Aorta (tissue), 5 donors: ENCODE data around the gene KIZ. TPM values are rescaled to one million over a fixed set of nuclear protein-coding genes. Genes with fewer than 3 reads are reported as not detected.

Experiments
- ATAC-seq: fragments of 200-7000 bp; cut with Tn5 transposase; one replicate; pipeline ENCODE4 v1.9.1; 2022; ENCODE audit warnings: moderate library complexity; ENCODE audit not compliant: low FRiP score
- DNase-seq, 2 donors: peaks; one replicate each; pipeline ENCODE4 v3.0.0-alpha.2; 2020
- H3K27ac ChIP-seq, 2 donors: one replicate each; pipeline ENCODE4 v1.5.1; 2013; ENCODE audit warnings: low read length in 2 of 2, mild to moderate bottlenecking in 2 of 2, moderate library complexity in 2 of 2, control low read depth in 1 of 2, inconsistent platforms in 1 of 2, low read depth in 1 of 2
- H3K27me3 ChIP-seq, 2 donors: one replicate each; pipeline ENCODE4 v1.6.1; 2013; ENCODE audit warnings: control low read depth in 1 of 2, low read length in 1 of 2, mild to moderate bottlenecking in 1 of 2, moderate library complexity in 1 of 2; ENCODE audit not compliant: insufficient read depth in 2 of 2, control insufficient read depth in 1 of 2
- H3K36me3 ChIP-seq, 2 donors: one replicate each; pipeline ENCODE4 v1.6.1; 2013; ENCODE audit warnings: control low read depth in 1 of 2, low read length in 1 of 2, mild to moderate bottlenecking in 1 of 2; ENCODE audit not compliant: insufficient read depth in 2 of 2, control insufficient read depth in 1 of 2
- H3K4me1 ChIP-seq, 2 donors: one replicate each; pipeline ENCODE4 v1.6.1; 2013; ENCODE audit warnings: low read length in 2 of 2, control low read depth in 1 of 2, mild to moderate bottlenecking in 1 of 2, moderate library complexity in 1 of 2; ENCODE audit not compliant: insufficient read depth in 2 of 2, control insufficient read depth in 1 of 2
- H3K4me3 ChIP-seq, 2 donors: one replicate each; pipeline ENCODE4 v1.5.1; 2013; ENCODE audit warnings: low read length in 2 of 2, control low read depth in 1 of 2, mild to moderate bottlenecking in 1 of 2
- H3K9me3 ChIP-seq: one replicate; pipeline ENCODE4 v1.6.1; 2013; ENCODE audit warnings: mild to moderate bottlenecking, low read length; ENCODE audit not compliant: control insufficient read depth
- WGBS, 2 donors: extraction: QIAGEN DNeasy Blood & Tissue Kit; methylation state at CpG; one replicate each; pipeline ENCODE4 v1.1.7; 2013; 5-methylcytosine and 5-hydroxymethylcytosine counted together
- intact Hi-C, 2 donors: fragments of 100-400 bp; cut with DNase I; formaldehyde crosslinking; loops; one replicate each; pipeline versions ENCODE4 v1.14.2 to v1.15.0; 2022
- polyA plus RNA-seq, 2 donors: library from polyadenylated mRNA; stranded (reverse); fragments of 200-250 nt; gene quantifications; one replicate each; pipeline ENCODE4 v1.2.3, GENCODE V29; 2013
- total RNA-seq, 2 donors: library from RNA; stranded (reverse); fragmentation: NEBNext Ultra II Directional; extraction: Animal tissue kit (Norgen Biotek cat#: 25700); gene quantifications; one replicate each; pipeline ENCODE4 v1.2.1, GENCODE V29; 2021
- donor health status: healthy with polysubstance abuse.
- donor health status: Bipolar disorder and iron deficiency.
- donor health status: DM: no; HTN: no; CAD: no.
- donor health status: DM: no; HTN: no; CAD: no.
- donor health status: DM: yes; HTN: yes; CAD: no.

The KIZ gene
- total and polyA plus RNA-seq, 4 donors, result 15.9 to 29.4 (median 22.3) TPM

DNA sequence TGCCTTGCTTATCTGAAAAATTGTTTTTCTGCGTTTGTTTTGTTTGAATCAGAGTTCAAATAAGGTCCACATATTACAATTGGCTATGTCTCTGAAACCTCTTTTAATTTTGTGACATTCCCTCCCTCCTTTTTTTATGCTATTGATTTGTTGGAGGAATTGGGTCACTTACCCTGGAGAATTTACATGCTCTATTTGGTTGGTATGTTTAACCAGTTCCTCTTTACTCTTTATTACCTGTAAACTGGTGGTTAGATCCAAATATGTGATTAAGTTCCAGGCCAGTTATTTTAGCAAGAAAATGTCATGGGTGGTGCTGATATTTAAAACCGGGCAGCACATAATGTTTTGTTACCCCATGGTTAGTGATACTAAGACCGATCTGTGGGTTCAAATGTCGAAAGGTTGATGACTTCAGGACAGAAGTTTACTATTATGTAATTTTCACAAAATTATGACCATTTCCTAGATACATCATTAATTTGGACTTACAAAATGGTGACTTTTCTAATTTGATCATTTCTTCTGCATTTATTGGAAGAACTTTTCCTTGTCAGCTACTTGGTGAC, 77.3 kb downstream of the KIZ start:
- Histone ChIP-seq H3K27me3 (no peaks in the 10 kb centered on the region), H3K9me3 (no peaks in the 10 kb centered on the region), H3K27ac (no peak overlapping the region), H3K4me3 (no peak overlapping the region), H3K4me1 (no peaks in the 10 kb centered on the region), H3K36me3 (peaks cover 0 to 6% of the 10 kb centered on the region in 2 donors)
- WGBS, 2 donors, result 89 to 92% methylated on average over 4 of the region's 4 CpGs
- intact Hi-C loops, result no loop called here
- ATAC-seq (no peak), DNase-seq (no peak)

DNA sequence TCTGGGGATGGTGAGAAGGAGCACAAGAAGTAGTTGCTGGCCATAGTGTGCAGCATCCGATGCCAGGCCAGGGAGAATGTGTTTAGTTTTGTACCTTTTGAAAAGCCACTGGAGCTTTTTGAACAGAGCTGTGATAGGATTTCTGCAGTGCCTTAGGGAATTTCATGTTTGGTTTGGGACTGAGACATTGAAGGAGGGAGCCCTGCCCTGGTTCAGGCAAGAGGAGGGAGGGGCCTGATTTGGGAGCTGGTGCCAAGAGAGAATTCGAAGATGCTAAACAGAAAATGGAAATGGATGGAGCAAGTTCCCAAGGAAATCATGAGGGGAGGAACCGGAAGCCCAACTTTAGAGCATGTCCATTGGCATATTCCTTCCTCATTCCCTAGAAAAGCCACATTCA, 80.7 kb downstream of the KIZ start:
- no peak for ATAC-seq
- intact Hi-C loops, result no loop called here
- DNase-seq, result no peak
- H3K27me3 ChIP-seq, result no peaks in the 10 kb centered on the region
- no peak overlapping the region for H3K4me3 ChIP-seq
- H3K9me3 ChIP-seq, result no peaks in the 10 kb centered on the region
- WGBS, 2 donors, result 50 to 63% methylated on average over 3 of the region's 3 CpGs
- H3K36me3 ChIP-seq, result peaks cover 0 to 6% of the 10 kb centered on the region in 2 donors
- no peak overlapping the region for H3K27ac ChIP-seq
- H3K4me1 ChIP-seq, result no peaks in the 10 kb centered on the region

DNA sequence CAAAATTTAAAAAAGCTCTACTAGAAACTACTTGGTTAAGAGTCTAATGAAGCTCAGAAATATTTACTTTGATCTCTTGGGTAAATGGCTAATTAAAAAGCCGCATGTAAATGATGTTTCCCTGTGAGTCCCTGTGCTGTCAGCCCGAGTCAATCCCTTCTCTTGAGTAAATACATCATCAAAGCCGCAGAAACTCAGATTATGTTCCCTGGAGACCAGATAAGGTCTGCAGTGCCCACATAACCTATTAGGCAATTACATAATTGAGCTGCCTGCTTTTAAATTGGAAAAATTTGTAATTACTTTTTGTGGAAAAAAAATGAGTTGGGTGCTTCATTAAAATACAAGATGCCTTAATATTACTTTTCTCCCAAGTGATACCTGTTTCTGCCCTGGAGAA, 83.1 kb downstream of the KIZ start:
- H3K9me3 ChIP-seq, result no peaks in the 10 kb centered on the region
- no peaks in the 10 kb centered on the region for H3K27me3 ChIP-seq
- 83 to 84% methylated on average over 3 of the region's 3 CpGs for WGBS, 2 donors
- intact Hi-C loops, result no loop called here
- H3K36me3 ChIP-seq, result peaks cover 0 to 11% of the 10 kb centered on the region in 2 donors
- no peak for DNase-seq
- H3K27ac ChIP-seq, result no peak overlapping the region
- no peaks in the 10 kb centered on the region for H3K4me1 ChIP-seq
- no peak overlapping the region for H3K4me3 ChIP-seq
- ATAC-seq, result no peak

DNA sequence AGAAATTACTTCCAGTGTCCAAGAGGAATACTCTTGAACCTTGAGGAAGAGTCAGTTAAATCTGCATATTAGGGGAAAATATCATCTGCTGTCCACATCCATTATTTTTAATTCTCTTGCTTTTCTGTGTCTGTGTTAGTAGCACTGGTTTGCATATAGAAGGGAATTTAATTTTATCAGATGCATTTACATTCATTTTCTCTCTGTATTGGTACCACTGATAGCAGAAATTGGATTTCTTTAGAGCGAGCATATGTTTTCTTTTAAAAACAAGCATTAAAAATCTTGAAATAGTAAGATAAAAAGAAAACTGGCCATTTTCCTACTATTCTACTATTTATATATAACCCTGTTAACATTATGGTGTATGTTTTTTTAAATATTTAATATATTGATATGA, 83.8 kb downstream of the KIZ start:
- no peaks in the 10 kb centered on the region for H3K27me3 ChIP-seq
- 93 to 98% methylated on average over 1 of the region's 1 CpG for WGBS, 2 donors
- peaks cover 0 to 11% of the 10 kb centered on the region in 2 donors for H3K36me3 ChIP-seq
- H3K9me3 ChIP-seq, result no peaks in the 10 kb centered on the region
- DNase-seq (no peak), ATAC-seq (no peak)
- no peaks in the 10 kb centered on the region for H3K4me1 ChIP-seq
- H3K4me3 ChIP-seq, result no peak overlapping the region
- no peak overlapping the region for H3K27ac ChIP-seq
- intact Hi-C loops, result no loop called here

DNA sequence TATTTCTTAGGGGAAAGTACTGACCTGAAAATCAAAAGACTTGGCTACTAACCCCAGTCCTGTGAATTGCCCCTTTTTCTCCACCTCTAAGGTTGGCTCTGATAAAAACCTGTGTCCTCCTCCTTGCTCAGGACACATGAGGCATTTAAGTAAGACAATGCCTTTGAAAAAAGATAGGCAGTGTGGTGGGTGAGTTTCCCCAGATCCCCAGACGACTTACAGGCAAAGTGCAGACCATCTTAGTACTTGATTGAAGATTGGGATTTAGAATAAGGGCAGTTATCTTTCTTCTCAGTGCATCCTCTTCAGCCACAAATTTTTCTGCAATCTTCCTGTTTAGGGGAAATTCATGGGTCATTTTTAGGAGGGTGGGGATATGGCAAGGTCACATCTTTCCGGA, 87.8 kb downstream of the KIZ start:
- no peak for ATAC-seq
- Histone ChIP-seq H3K36me3 (peaks cover 0 to 8% of the 10 kb centered on the region in 2 donors), H3K27ac (no peak overlapping the region), H3K27me3 (no peaks in the 10 kb centered on the region), H3K4me3 (no peak overlapping the region), H3K9me3 (no peaks in the 10 kb centered on the region), H3K4me1 (no peaks in the 10 kb centered on the region)
- intact Hi-C loops, result no loop called here
- WGBS, 2 donors, result 76 to 82% methylated on average over 2 of the region's 2 CpGs
- DNase-seq, result no peak

DNA sequence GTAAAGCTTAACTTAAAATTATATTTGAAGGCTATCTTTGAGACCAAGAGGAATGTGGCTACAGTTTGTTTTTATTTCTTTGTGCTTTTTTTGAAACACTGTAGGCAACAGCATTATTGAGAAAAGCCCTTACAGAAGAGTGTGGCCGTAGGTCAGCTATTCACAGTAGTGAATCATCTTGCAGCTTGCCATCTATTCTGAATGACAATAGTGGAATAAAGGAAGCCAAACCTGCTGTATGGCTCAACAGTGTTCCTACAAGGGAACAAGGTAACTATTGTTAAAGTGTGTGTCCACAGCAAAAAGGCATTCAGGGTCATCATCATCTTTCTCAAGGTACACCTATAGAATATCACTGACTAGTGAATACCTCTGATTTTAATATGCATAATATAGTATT, 88.5 kb downstream of the KIZ start:
- no peak for DNase-seq
- H3K27ac ChIP-seq, result no peak overlapping the region
- H3K4me1 ChIP-seq, result no peaks in the 10 kb centered on the region
- intact Hi-C loops, result no loop called here
- peaks cover 0 to 8% of the 10 kb centered on the region in 2 donors for H3K36me3 ChIP-seq
- 64 to 68% methylated on average over 1 of the region's 1 CpG for WGBS, 2 donors
- H3K4me3 ChIP-seq, result no peak overlapping the region
- H3K27me3 ChIP-seq, result no peaks in the 10 kb centered on the region
- no peaks in the 10 kb centered on the region for H3K9me3 ChIP-seq
- ATAC-seq, result no peak

DNA sequence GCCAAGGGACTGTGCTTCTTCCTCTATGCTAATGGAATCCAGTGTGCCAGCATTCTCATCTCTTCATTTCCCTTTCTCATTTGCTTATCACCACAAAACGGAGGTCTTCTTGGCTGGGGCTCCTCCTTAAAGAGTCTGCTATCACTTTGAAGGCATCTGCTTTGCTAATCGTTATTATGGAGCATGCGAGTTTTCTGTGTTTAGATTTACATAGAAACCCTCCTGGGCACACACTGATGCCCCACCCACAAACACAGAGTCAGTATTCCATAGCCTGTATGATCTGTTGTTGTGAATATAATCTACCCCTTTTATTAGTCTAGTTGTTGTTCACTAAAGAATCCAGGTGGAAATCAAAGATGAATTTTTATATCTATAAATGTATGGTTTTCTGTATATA, 93.8 kb downstream of the KIZ start:
- 79 to 84% methylated on average over 3 of the region's 3 CpGs for WGBS, 2 donors
- no peak for ATAC-seq

DNA sequence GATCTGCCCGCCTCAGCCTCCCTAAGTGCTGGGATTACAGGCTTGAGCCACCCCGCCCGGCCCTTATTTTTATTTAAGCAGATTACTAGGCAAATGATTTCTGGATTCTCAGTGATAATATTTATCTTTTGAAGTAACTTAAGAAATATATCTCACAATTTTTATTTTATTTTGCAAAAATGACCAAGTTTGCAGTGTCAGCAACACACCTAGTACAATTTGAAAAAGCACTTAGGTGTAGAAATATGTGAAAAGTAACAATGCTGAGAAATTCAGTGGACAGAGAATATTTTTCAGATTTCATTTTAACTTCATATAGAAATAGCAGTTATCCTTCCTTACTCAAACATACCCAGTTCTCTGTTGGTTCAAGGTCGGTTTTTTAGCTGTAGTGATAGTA, 98.3 kb downstream of the KIZ start:
- intact Hi-C loops, result no loop called here

More for the DNA sequence above, 93.8 kb downstream of the KIZ start:
- DNase-seq, result no peak
- no peak overlapping the region for H3K27ac ChIP-seq
- no peak overlapping the region for H3K4me3 ChIP-seq
- intact Hi-C loops, result no loop called here
- H3K27me3 ChIP-seq, result no peaks in the 10 kb centered on the region
- peaks cover 0 to 4% of the 10 kb centered on the region in 2 donors for H3K36me3 ChIP-seq
- H3K9me3 ChIP-seq, result no peaks in the 10 kb centered on the region
- no peaks in the 10 kb centered on the region for H3K4me1 ChIP-seq

DNA sequence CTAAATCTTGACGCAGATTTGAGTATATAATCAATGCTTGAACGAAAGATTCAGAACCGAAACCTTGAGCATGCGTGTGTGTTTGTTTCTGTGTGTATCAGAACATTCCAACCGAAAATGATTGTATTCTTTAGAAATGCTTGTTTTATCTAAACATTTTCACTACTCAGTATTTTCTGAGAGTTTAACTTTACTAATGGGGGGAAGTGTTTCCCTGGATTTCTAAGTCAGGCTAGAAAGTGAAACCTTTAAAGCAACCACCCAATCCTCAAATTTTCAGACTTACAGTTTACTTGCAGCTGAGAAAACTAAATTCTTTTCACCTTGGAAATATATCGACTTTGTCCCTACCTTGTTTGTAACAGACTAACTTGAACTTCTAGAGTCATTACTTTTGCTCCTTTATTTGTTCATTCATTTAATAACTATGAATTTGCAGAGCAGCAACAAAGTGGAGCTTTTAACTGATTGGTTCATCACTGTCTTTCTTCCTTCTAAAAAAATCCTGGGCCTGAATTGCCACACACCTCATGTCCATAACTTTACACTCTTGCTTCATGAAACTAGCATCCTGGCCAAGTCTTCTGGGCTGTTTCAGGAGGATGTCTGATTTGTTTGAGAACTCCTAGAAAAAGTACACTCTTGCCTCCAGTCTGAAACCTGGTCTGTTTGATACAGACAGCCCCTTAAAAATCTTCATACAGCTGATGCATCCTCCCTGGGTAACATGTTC, 99.5 kb downstream of the KIZ start:
- Histone ChIP-seq H3K36me3 (peaks cover 0 to 3% of the 10 kb centered on the region in 2 donors), H3K4me3 (no peak overlapping the region), H3K9me3 (no peaks in the 10 kb centered on the region), H3K4me1 (no peaks in the 10 kb centered on the region), H3K27me3 (no peaks in the 10 kb centered on the region), H3K27ac (no peak overlapping the region)
- intact Hi-C loops, result no loop called here
- DNase-seq (no peak), ATAC-seq (no peak)
- 73 to 76% methylated on average over 6 of the region's 6 CpGs for WGBS, 2 donors

More for the DNA sequence above, 98.3 kb downstream of the KIZ start:
- Histone ChIP-seq H3K9me3 (no peaks in the 10 kb centered on the region), H3K27ac (no peak overlapping the region), H3K4me1 (no peaks in the 10 kb centered on the region), H3K27me3 (no peaks in the 10 kb centered on the region), H3K4me3 (no peak overlapping the region), H3K36me3 (peaks cover 0 to 1% of the 10 kb centered on the region in 2 donors)
- DNase-seq (no peak), ATAC-seq (no peak)
- 94 to 95% methylated on average over 4 of the region's 4 CpGs for WGBS, 2 donors
